ENCODE measurements around the gene ZNF319.
"Not testable (repeated sequence)": the region's sequence is repeated elsewhere in the genome, so short reads cannot be mapped to it uniquely, and the experiment has no call there.

Gene ZNF319

GRCh38 chr16:58020628-58021521 lies 20.4 kb upstream of the ZNF319 start:
- peak; percentile 58 for DNase-seq

- no peak for DNase-seq
Measured at GRCh38 chr16:58019866-58020538, 19.5 kb upstream of the ZNF319 start.

DNA sequence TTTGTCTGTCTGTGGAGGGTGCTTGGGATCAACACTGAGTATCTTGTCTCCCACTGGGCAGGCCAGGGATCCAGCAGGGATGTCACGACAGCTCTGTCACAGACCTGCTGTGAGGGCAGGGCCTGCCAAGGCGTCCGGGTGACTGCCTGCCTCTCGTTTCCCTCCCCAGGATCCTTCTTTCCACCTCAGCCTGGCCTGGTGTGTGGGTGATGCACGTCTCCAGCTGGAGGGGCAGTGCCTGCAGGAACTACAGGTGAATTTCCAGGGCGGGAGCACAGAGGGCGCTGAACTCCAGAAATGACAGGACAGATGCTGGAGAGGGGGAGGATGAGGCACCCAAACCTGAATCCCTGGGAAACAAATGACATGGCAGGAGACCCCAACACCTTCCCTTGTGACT lies 18.3 kb upstream of the ZNF319 start:
- DNase-seq, result no peak

- no peak for DNase-seq
Measured at GRCh38 chr16:58016840-58017446, 16.5 kb upstream of the ZNF319 start.

DNA sequence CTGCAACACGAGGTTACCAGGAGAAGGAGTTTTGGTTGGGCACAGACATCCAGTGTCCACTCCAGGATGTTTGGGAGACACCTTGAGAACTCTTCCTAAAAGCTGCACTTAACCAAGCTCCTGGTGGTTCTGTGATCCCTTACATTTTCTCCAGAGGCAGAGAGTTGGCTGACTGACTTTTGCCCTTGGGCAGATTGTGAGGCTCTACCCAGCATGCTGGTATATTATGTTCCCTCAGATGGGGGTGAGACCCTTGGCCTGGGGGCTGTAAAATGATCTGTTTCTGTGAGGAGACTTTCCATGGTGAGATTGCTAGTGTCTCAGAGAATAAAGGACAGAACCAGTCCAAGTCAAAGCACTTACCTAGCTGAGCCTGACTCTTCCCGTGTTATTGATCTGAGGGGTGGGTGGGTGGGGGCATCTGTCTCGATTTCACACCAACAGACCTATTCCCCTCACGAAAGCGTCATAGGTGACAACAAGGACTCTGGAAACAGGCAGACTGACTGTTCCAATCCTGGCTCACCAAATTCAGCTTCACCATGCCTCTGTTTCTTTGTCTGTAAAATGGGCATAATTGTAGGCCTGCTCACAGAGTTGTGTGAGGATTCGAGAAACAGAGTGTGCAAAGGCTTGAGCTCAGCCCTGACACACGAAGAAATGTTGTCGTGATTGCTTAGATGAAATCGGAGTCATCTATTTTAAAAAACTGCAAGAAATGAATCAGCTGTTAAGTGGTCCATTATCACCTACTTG lies 12.9 kb upstream of the ZNF319 start:
- no peak for DNase-seq

DNA sequence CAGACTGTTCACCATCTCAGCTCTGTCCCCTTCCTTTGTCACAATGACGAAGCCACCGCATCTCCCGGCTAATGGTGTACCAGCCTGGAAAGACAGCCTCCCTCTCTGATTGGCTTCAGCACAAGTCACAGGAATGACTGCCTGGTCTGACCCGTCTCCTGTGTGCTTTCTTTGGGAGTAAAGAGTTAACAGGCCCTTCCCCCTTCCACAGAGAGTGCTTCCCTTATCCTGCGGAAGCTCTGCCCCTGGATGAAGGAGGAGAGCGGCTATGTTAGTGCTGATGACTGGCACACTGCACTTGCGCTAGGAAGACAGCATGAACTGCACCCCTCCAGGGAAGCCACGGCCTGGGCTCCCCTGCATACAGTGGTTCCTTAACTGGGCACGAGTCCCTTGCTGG lies 12.0 kb upstream of the ZNF319 start:
- no peak for DNase-seq

- no peak for DNase-seq
Measured at GRCh38 chr16:58011652-58012051, 11.2 kb upstream of the ZNF319 start.

- no peak for DNase-seq
Measured at GRCh38 chr16:58010886-58011285, 10.4 kb upstream of the ZNF319 start.

DNA sequence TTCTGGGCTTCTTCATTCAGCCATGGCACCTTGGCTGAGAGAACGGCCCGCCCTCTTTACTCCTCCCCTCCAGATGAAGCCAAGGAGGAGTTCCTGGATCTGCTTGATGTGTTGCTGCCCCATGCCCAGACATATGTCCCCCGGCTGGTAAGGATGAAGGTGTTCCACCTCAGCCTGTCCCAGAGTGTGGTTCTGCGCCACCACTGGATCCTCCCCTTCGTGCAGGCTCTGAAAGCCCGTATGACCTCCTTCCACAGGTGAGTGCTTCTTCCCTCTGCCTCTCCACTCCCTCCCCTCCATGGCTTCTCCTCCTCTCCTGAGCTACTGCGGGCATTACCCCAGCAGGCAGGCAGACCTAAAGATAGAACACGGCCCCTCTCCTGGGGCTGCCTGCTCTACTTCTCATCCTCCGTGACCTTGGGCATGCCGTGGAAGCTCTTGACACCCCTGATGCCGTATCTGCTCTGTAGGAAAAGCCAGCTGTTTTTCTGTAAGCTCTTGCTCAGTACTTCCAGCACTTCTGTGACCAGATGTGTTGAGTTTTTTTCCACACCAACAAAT lies 9.5 kb upstream of the ZNF319 start:
- DNase-seq, result no peak

DNA sequence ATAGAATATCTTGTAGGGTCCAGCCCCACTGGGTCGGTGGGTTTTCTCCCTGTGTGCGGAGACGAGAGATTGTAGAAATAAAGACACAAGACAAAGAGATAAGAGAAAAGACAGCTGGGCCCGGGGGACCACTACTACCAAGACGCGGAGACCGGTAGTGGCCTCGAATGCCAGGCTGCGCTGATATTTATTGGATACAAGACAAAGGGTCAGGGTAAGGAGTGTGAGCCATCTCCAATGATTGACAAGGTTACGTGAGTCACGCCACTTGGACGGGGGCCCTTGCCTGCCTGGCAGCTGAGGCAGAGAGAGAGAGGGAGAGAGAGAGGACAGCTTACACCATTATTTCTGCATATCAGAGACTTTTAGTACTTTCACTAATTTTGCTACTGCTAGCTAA lies 4.3 kb upstream of the ZNF319 start:
- not testable (repeated sequence) for DNase-seq

DNA sequence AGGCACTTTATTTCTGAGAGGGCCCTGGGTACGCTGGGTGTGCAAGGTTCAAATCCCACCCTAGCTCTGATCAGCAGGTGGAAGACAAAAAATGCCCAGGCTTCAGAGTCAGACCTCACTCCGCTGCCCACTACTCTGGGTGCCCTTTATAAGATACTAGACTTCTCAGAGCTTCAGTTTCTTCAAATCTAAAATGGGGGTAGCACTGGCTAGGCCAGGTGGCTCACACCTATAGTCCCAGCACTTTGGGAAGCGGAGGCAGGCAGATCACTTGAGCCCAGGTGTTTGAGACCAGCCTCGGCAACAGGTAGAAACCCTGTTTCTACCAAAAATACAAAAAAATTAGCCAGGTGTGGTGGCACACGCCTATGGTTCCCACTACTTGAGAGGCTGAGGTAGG lies 2.5 kb upstream of the ZNF319 start:
- no peak for DNase-seq

DNA sequence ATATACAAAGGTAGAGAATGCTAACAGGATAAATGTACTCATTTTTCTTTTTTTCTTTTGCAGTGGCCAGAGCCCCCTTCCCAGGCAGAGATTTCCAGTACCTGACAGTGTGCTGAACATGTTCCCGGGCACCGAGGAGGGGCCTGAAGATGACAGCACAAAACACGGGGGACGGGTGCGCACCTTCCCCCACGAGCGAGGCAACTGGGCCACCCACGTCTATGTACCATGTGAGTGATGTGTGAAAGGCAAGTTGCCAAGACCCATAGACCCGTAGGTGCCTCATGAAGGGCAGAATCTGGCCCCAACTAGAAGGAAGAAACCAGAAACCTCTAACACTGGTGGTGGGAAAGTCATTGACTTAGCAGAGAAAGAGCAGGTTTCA lies 1.9 kb upstream of the ZNF319 start:
- DNase-seq, result no peak

- no peak for DNase-seq
Measured at GRCh38 chr16:58001781-58002415, 1.4 kb upstream of the ZNF319 start.

DNA sequence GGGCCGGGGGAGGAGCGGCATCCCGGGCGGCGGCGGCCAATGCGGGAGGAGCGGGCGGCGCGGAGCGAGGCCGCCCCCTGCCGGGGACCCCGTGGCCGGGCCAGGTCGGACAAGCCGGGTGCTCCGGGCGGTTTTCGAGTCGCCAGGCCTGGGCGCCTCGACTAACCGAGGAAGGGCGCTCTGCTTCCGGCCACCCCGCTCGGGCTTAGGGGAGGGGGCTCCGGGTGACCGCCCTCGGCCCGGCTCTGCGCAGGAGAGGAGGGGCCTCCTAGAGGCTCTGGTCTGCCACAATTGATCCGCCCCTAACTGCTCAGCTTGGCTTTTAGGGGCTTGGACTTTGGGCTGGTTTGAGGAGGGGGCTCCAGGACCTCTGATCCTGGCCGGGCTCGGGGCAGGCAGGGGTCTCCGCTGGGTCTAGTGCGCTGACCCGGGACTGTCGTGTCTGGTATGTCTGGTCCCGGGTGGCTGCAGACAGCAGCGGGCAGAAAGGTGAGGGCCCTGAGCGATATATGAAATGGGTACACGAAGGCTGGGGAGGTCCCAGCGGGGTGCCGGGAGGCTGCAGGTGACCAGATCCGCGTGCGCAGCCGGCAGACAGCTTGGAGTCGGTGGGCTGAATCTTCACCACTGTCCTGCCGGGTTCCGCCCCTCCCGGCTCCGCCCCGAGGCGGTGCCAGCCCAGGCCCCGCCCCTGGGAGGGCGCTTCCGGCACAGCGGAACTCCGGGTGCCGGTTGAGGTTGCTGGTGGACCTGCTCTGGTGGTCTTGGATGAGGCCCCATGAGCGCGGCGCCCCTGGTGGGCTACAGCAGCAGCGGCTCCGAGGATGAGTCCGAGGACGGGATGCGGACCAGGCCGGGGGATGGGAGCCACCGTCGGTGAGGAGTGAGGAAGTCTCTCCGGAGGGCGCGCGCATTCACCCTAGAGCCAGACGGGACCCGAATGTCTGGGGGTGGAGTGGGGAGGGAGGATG lies 519 bp upstream of the ZNF319 start, which contains the start of gene USB1:
Gene USB1 (plus strand): TSS at position 702 of the 971 bp plus-strand sequence. CDS start 77 bp downstream, at position 779.
- DNase-seq, result peak; percentile 88

GRCh38 chr16:57999366-57999970 lies 1.0 kb downstream of the ZNF319 start:
- DNase-seq, result peak; percentile 42

- no peak for DNase-seq
Measured at GRCh38 chr16:57998992-57999365, 1.5 kb downstream of the ZNF319 start.

- peak; percentile 82 for DNase-seq
Measured at GRCh38 chr16:57998486-57998885, 2.0 kb downstream of the ZNF319 start.

DNA sequence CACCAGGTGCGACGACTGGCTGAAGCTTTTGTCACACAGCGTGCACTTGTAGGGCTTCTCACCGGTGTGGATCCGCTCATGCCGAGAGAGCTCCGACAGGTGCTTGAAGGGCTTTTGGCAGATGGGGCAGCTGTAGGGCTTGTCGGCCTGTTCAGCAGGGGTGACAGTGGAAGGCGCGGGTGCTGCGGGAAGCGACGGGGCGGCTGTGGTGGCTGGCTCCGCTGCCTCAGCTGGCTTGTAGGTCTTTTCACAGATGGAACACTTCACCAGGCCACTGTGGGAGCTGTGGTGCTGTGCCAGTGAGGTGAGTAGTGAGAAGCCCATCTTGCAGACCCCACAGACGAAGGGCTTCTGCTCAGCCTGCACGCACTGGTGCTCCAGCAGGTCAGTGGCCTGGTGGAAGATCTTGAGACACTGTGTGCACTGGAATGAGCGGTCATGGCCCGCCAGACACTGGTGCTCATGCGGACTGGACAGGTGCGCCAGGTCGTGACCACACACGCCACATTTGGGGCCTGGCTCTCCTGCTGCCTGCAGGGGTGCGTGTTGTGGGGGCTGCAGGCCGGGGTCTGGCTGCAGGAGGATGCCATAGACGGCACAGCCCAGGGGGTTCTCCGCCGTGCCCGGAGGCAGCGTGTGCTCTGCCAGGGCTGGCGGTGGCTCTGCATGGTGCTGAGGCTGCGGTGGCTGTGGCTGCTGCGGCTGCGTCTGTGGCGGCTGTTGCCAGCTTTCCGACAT lies 2.8 kb downstream of the ZNF319 start:
- no peak for DNase-seq

DNA sequence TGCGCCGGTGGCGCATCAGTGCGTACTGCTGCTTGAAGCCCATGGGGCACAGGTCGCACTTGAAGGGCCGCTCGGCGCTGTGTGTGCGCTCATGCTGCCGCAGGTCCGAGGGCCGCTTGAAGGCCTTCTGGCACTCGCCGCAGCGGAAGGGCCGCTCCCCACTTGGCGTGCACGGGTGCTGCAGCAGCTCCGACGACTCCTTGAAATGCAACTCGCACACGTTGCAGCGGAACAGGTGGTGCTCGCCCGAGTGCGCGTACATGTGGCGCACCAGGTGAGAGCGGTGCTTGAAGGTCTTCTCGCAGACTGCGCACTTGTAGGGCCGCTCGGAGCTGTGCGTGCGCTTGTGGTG lies 3.3 kb downstream of the ZNF319 start:
- no peak for DNase-seq
